ENCODE data around the gene C7orf57. TPM values are rescaled to one million over a fixed set of nuclear protein-coding genes. Genes with fewer than 3 reads are reported as not detected.
A peak's percentile ranks its signal among the peaks of the same experiment; 100 is the strongest.
"Not testable (repeated sequence)": the region's sequence is repeated elsewhere in the genome, so short reads cannot be mapped to it uniquely, and the experiment has no call there.

Gene C7orf57
- total RNA-seq, result not detected in 3 replicates

GRCh38 chr7:48035301-48035966, at the start of gene C7orf57:
Gene C7orf57 (plus strand): TSS chr7:48035543. CDS start chr7:48036309, 766 bp downstream.
- Mint-ChIP-seq H3K27ac (peak within 1 kb of the TSS; percentile 28), H3K27me3 (ENCODE audit: low read depth) (peaks cover 76% of the 10 kb centered on the region), H3K9me3 (no peaks in the 10 kb centered on the region), H3K36me3 (no peaks in the 10 kb centered on the region), H3K4me1 (peaks cover 6% of the 10 kb centered on the region), H3K4me3 (peak within 1 kb of the TSS; percentile 68)
- peak; percentile 80 to 92 for DNase-seq (ENCODE audit: low spot score in 2 of 2, unreplicated experiment in 2 of 2)
- TF ChIP-seq CTCF (IDR thresholded peaks at IDR 0.05; ENCODE audit: unreplicated experiment), result no peak

GRCh38 chr7:47988496-47989386, 46.6 kb upstream of the C7orf57 start:
- H3K4me1 Mint-ChIP-seq, result peaks cover 36% of the 10 kb centered on the region
- DNase-seq (ENCODE audit: low spot score in 2 of 2, unreplicated experiment in 2 of 2), result no peak
- H3K27ac Mint-ChIP-seq, result peak overlapping the region; percentile 9
- peak; percentile 35 for TF ChIP-seq CTCF (IDR thresholded peaks at IDR 0.05; ENCODE audit: unreplicated experiment)
- no peaks in the 10 kb centered on the region for H3K27me3 Mint-ChIP-seq (ENCODE audit: low read depth)
- no peak overlapping the region for H3K4me3 Mint-ChIP-seq
- H3K36me3 Mint-ChIP-seq, result no peaks in the 10 kb centered on the region
- H3K9me3 Mint-ChIP-seq, result no peaks in the 10 kb centered on the region

- not testable (repeated sequence) for H3K4me3 Mint-ChIP-seq; H3K9me3 Mint-ChIP-seq; H3K36me3 Mint-ChIP-seq; H3K27me3 Mint-ChIP-seq (ENCODE audit: low read depth); DNase-seq (ENCODE audit: low spot score in 2 of 2, unreplicated experiment in 2 of 2)
- H3K27ac Mint-ChIP-seq, result peak overlapping the region; percentile 30
- peaks cover 36% of the 10 kb centered on the region for H3K4me1 Mint-ChIP-seq
These were observed 45.5 kb upstream of the C7orf57 start for GRCh38 chr7:47989607-47990400.

- DNase-seq (ENCODE audit: low spot score in 2 of 2, unreplicated experiment in 2 of 2), result no peak
- no peak for TF ChIP-seq CTCF (IDR thresholded peaks at IDR 0.05; ENCODE audit: unreplicated experiment)
- Mint-ChIP-seq H3K27ac (peak overlapping the region; percentile 30), H3K9me3 (peaks cover 6% of the 10 kb centered on the region), H3K36me3 (no peaks in the 10 kb centered on the region), H3K27me3 (ENCODE audit: low read depth) (no peaks in the 10 kb centered on the region), H3K4me3 (no peak overlapping the region), H3K4me1 (peaks cover 36% of the 10 kb centered on the region)
These were observed 44.8 kb upstream of the C7orf57 start for GRCh38 chr7:47990592-47990991.

GRCh38 chr7:47991270-47991669, 44.1 kb upstream of the C7orf57 start:
- H3K27ac Mint-ChIP-seq, result peak overlapping the region; percentile 70
- peak overlapping the region; percentile 83 for H3K4me3 Mint-ChIP-seq
- peaks cover 36% of the 10 kb centered on the region for H3K4me1 Mint-ChIP-seq
- H3K27me3 Mint-ChIP-seq (ENCODE audit: low read depth), result no peaks in the 10 kb centered on the region
- DNase-seq (ENCODE audit: low spot score in 2 of 2, unreplicated experiment in 2 of 2), result no peak
- H3K9me3 Mint-ChIP-seq, result peaks cover 6% of the 10 kb centered on the region
- TF ChIP-seq CTCF (IDR thresholded peaks at IDR 0.05; ENCODE audit: unreplicated experiment), result no peak
- no peaks in the 10 kb centered on the region for H3K36me3 Mint-ChIP-seq

Data from mesothelial cell of epicardium (in vitro differentiated cells).